Ovary (tissue), 3 donors: ENCODE results near the gene CAPN15.

Experiments used
- CTCF ChIP-seq, 3 donors: fragments of 450-650 bp in 2 of 3; fragments of 200-600 bp in 1 of 3; IDR thresholded peaks; one replicate each; pipeline versions ENCODE4 v1.5.1 to v1.8.0; 2016 to 2022; ENCODE audit warnings: antibody characterized with exemption in 3 of 3, mild to moderate bottlenecking in 1 of 3
- EP300 ChIP-seq: sonication (generic); formaldehyde crosslinking; IDR thresholded peaks from one replicate; pipeline ENCODE4 v1.6.1; 2017; ENCODE audit warnings: antibody characterized with exemption
- POLR2A ChIP-seq: fragments of 450-650 bp; IDR thresholded peaks from one replicate; pipeline ENCODE4 v1.6.1; 2017; ENCODE audit warnings: antibody characterized with exemption, mild to moderate bottlenecking, moderate library complexity
- donor health status: DM: no; HTN: no; CAD: no.

- TF ChIP-seq CTCF (IDR thresholded peaks at IDR 0.05), result no peak
- TF ChIP-seq POLR2A, result no peak
- TF ChIP-seq EP300, result no peak
Measured at GRCh38 chr16:567373-568256, 40.1 kb downstream of the CAPN15 start.
